HepG2 (cell line): Measurements from ENCODE around the gene CUL1.

Experiments used
- CCAR2 ChIP-seq: fragments of 200-400 bp; formaldehyde crosslinking; optimal IDR thresholded peaks from 2 replicates; pipeline ENCODE3; 2018; ENCODE audit warnings: low read depth, mild to moderate bottlenecking, low read length, moderate library complexity
- CTCF ChIP-seq: sonication (generic); formaldehyde crosslinking; IDR thresholded peaks from 2 replicates; pipeline ENCODE4 v1.5.0; 2020; ENCODE audit warnings: mild to moderate bottlenecking, missing genetic modification reagents, moderate library complexity
- FOXM1 ChIP-seq: sonication (generic); formaldehyde crosslinking; IDR thresholded peaks from 2 replicates; pipeline ENCODE4 v1.5.0; 2020; ENCODE audit warnings: missing genetic modification reagents
- GATA4 ChIP-seq: sonication (generic); IDR thresholded peaks from 2 replicates; pipeline ENCODE4 v1.6.1; 2016; ENCODE audit warnings: antibody characterized with exemption, low read depth, borderline replicate concordance
- NFE2L1 ChIP-seq: sonication (generic); formaldehyde crosslinking; IDR thresholded peaks from 2 replicates; pipeline ENCODE4 v1.4.0; 2020; ENCODE audit warnings: missing genetic modification reagents, mild to moderate bottlenecking, borderline replicate concordance
- SOX6 ChIP-seq, 2 experiments: fragments of 450-650 bp in 1 of 2; sonication (generic) in 1 of 2; formaldehyde crosslinking in 1 of 2; IDR thresholded peaks; 2 replicates each; pipeline versions ENCODE4 v1.4.0 to v1.6.1; 2017 to 2020; ENCODE audit warnings: antibody characterized with exemption in 1 of 2, mild to moderate bottlenecking in 1 of 2, missing genetic modification reagents in 1 of 2
- TARDBP ChIP-seq: sonication (generic); formaldehyde crosslinking; IDR thresholded peaks from 2 replicates; pipeline ENCODE4 v1.8.0; 2022; ENCODE audit warnings: mild to moderate bottlenecking, missing genetic modification reagents
- ZNF343 ChIP-seq: sonication (generic); formaldehyde crosslinking; IDR thresholded peaks from 2 replicates; pipeline ENCODE4 v1.4.0; 2020; ENCODE audit warnings: mild to moderate bottlenecking, missing genetic modification reagents
- ZNF407 ChIP-seq: sonication (generic); formaldehyde crosslinking; IDR thresholded peaks from one replicate; pipeline ENCODE4 v1.5.1; 2020; ENCODE audit warnings: mild to moderate bottlenecking, missing genetic modification reagents; ENCODE audit errors: not compliant biosample characterization
- ZNF574 ChIP-seq: sonication (generic); formaldehyde crosslinking; IDR thresholded peaks from 2 replicates; pipeline ENCODE4 v1.4.0; 2020; ENCODE audit warnings: missing genetic modification reagents
- TF ChIP-seq, protein P1 (sequence below): sonication (generic); formaldehyde crosslinking; IDR thresholded peaks from 2 replicates; pipeline ENCODE4 v1.4.0; 2020; ENCODE audit warnings: missing genetic modification reagents
- TF ChIP-seq, protein P2 (sequence below): sonication (generic); formaldehyde crosslinking; IDR thresholded peaks from 2 replicates; pipeline ENCODE4 v1.5.0; 2020; ENCODE audit warnings: missing genetic modification reagents

- TF ChIP-seq ZNF407 (CRISPR knock-in tag) (no peak), FOXM1 (CRISPR knock-in tag) (no peak), SOX6 (IDR thresholded peaks at IDR 0.05) (no peak), SOX6 (CRISPR knock-in tag; IDR thresholded peaks at IDR 0.05) (no peak), NFE2L1 (no peak), ZNF574 (no peak), CTCF (no peak), TARDBP (CRISPR knock-in tag) (no peak), CCAR2 (no peak), GATA4 (no peak), ZNF343 (CRISPR knock-in tag) (no peak)
- TF ChIP-seq, protein P1, sequence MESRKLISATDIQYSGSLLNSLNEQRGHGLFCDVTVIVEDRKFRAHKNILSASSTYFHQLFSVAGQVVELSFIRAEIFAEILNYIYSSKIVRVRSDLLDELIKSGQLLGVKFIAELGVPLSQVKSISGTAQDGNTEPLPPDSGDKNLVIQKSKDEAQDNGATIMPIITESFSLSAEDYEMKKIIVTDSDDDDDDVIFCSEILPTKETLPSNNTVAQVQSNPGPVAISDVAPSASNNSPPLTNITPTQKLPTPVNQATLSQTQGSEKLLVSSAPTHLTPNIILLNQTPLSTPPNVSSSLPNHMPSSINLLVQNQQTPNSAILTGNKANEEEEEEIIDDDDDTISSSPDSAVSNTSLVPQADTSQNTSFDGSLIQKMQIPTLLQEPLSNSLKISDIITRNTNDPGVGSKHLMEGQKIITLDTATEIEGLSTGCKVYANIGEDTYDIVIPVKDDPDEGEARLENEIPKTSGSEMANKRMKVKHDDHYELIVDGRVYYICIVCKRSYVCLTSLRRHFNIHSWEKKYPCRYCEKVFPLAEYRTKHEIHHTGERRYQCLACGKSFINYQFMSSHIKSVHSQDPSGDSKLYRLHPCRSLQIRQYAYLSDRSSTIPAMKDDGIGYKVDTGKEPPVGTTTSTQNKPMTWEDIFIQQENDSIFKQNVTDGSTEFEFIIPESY (CRISPR knock-in tag): no peak
- TF ChIP-seq, protein P2, sequence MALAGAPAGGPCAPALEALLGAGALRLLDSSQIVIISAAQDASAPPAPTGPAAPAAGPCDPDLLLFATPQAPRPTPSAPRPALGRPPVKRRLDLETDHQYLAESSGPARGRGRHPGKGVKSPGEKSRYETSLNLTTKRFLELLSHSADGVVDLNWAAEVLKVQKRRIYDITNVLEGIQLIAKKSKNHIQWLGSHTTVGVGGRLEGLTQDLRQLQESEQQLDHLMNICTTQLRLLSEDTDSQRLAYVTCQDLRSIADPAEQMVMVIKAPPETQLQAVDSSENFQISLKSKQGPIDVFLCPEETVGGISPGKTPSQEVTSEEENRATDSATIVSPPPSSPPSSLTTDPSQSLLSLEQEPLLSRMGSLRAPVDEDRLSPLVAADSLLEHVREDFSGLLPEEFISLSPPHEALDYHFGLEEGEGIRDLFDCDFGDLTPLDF (CRISPR knock-in tag): no peak
Measured at GRCh38 chr7:148672041-148672440, 26.7 kb upstream of the CUL1 start.
